Measurements from ENCODE around the gene SLC22A23.
"Not testable (repeated sequence)": the region's sequence is repeated elsewhere in the genome, so short reads cannot be mapped to it uniquely, and the experiment has no call there.

Gene SLC22A23

GRCh38 chr6:3403238-3404173 lies 53.3 kb downstream of the SLC22A23 start:
- no peak for DNase-seq (ENCODE audit: low spot score)

- DNase-seq (ENCODE audit: low spot score): no peak
These were observed 54.3 kb downstream of the SLC22A23 start for GRCh38 chr6:3402310-3403237.

- DNase-seq (ENCODE audit: low spot score): no peak
These were observed 56.7 kb downstream of the SLC22A23 start for GRCh38 chr6:3400162-3400561.

- no peak for DNase-seq (ENCODE audit: low spot score)
These were observed 57.8 kb downstream of the SLC22A23 start for GRCh38 chr6:3398755-3399696.

GRCh38 chr6:3398165-3398562 lies 58.7 kb downstream of the SLC22A23 start:
- no peak for DNase-seq (ENCODE audit: low spot score)

GRCh38 chr6:3397229-3398164 lies 59.4 kb downstream of the SLC22A23 start:
- no peak for DNase-seq (ENCODE audit: low spot score)

GRCh38 chr6:3396503-3397180 lies 60.2 kb downstream of the SLC22A23 start:
- DNase-seq (ENCODE audit: low spot score): no peak

GRCh38 chr6:3394671-3395070 lies 62.2 kb downstream of the SLC22A23 start:
- no peak for DNase-seq (ENCODE audit: low spot score)

- no peak for DNase-seq (ENCODE audit: low spot score)
These were observed 63.0 kb downstream of the SLC22A23 start for GRCh38 chr6:3393836-3394202.

- no peak for DNase-seq (ENCODE audit: low spot score)
These were observed 63.7 kb downstream of the SLC22A23 start for GRCh38 chr6:3392930-3393835.

GRCh38 chr6:3391902-3392458 lies 64.9 kb downstream of the SLC22A23 start:
- DNase-seq (ENCODE audit: low spot score): no peak

- peak; percentile 69 for DNase-seq (ENCODE audit: low spot score)
These were observed 66.2 kb downstream of the SLC22A23 start for GRCh38 chr6:3390698-3391097.

- DNase-seq (ENCODE audit: low spot score): peak; percentile 64
These were observed 67.3 kb downstream of the SLC22A23 start for GRCh38 chr6:3389390-3390167.

- no peak for DNase-seq (ENCODE audit: low spot score)
These were observed 68.1 kb downstream of the SLC22A23 start for GRCh38 chr6:3388786-3389185.

- peak; percentile 97 for DNase-seq (ENCODE audit: low spot score)
These were observed 70.4 kb downstream of the SLC22A23 start for GRCh38 chr6:3386374-3386857.

- peak; percentile 96 for DNase-seq (ENCODE audit: low spot score)
These were observed 71.1 kb downstream of the SLC22A23 start for GRCh38 chr6:3385660-3386151.

- DNase-seq (ENCODE audit: low spot score): not testable (repeated sequence)
These were observed 71.7 kb downstream of the SLC22A23 start for GRCh38 chr6:3385181-3385580.
